ENCODE measurements around the gene TBC1D22A.
"Not testable (repeated sequence)": the region's sequence is repeated elsewhere in the genome, so short reads cannot be mapped to it uniquely, and the experiment has no call there.

The TBC1D22A gene

DNA sequence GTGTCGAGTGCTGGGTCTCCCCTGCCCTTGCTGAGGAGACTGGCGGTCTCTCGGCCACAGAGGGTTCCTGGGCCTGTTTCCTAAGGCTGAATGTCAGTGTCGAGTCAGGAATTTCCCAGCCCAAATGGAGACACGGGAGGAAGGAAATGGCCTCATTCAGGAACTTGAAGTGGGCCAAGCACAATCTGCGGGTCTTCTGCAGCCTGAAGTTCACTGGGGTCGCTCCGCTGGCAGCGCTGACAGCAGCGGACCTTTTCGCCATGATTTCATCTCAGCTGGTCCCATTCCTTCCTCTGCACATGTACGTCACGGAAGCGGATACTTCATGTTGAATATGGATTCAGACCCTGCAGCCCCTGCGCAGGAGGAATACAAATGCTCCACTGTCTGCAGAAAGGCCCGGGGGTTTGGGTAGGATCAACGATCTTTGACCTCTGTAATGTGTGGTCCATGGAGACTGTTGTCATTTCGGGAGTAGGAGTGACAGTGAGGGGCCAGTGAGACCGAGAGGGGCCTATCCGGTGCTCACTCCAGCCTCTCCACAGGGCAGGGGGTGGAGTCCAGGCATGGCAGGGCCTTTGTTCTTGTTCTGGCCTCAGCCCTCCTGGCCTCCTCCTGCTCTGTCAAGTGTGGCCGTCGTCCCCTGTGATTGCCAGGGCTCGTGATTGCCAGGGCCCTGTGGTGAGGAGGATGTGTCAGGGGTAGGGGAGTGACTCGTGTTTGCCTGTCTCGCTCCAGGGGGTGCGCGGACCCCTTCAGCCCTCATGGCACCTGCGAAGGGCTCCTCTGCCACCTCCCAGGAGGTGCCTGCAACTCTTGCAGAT lies 402.3 kb downstream of the TBC1D22A start:
- FAIRE-seq = no peak

GRCh38 chr22:47165338-47166032 lies 403.0 kb downstream of the TBC1D22A start:
- no peak for FAIRE-seq

DNA sequence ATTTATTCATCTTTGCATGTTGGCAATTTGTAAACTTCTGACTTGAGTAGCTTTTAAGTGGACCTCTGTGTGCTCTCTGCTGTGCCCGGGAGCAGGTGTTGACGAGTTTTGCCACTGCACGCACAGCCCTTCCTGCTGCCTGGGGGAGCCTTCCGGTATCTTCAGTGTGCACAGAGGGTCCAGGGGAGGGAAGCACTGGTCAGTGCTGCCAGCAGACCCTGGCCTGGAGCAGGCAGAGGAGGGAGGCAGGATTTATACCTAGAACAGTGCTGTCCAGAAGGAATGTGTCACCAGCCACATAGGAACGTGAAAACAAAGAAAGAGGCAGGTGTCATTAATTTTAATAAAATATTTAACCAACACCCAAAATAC lies 403.6 kb downstream of the TBC1D22A start:
- FAIRE-seq = no peak

GRCh38 chr22:47166446-47167016 lies 404.1 kb downstream of the TBC1D22A start:
- no peak for FAIRE-seq

GRCh38 chr22:47167056-47167455 lies 404.6 kb downstream of the TBC1D22A start:
- no peak for FAIRE-seq

- FAIRE-seq = not testable (repeated sequence)
Observed at GRCh38 chr22:47167921-47168320, 405.5 kb downstream of the TBC1D22A start.

DNA sequence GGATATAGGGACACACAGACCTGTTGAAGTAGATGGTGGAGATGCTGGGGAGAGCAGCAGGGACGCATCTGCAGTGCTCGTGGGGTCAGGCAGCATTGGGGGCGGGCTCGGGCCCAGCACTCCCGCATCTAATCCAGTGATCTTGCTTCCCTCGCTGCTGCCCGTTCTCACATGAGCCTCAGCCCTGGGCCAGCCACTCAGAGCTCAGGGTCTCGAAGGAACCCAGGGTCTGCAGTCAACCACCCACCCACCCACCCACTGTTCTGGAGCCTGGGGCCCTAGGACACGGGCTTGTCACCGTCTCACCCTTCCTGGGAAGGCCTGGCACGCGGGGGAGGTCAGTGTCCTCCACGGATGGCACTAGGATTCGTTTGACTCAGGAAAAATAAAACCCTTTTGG lies 406.0 kb downstream of the TBC1D22A start:
- FAIRE-seq = no peak

GRCh38 chr22:47168900-47169800 lies 406.7 kb downstream of the TBC1D22A start:
- no peak for FAIRE-seq

- no peak for FAIRE-seq
Observed at GRCh38 chr22:47169801-47170140, 407.3 kb downstream of the TBC1D22A start.

DNA sequence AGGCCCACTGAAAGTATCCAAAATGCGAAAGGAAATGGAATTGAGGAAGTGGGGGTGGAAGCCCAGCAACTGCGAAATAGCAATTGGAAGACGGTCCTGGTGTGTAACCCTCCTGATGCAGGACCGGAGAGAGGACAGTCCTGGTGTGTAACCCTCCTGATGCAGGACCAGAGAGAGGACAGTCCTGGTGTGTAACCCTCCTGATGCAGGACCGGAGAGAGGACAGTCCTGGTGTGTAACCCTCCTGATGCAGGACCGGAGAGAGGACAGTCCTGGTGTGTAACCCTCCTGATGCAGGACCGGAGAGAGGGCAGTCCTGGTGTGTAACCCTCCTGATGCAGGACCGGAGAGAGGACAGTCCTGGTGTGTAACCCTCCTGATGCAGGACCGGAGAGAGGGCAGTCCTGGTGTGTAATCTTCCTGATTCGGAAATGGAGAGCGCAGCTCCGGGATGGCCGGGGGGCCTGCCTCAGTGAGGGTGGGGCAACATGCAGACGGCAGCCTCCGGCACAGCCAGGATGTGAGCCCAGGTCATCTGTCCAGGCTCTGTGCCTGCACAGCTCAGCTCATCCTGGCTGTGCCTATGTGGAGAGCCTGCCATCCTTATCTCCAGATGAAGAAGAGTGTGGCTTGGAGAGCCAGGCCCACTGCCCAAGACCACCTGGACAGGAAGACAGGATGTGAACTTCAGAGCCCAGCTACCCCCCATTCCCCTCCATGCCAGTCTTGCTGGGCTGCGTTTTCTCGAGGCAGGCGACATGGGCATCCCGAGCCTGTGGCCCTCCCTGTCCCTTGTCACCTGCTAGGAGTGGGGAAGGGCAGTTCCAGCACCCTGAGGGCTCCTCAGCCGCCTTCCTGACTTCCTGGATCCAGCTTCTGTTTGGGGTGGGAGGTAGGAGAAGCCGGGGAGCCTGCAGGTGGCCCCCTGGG lies 408.3 kb downstream of the TBC1D22A start:
- not testable (repeated sequence) for FAIRE-seq

DNA sequence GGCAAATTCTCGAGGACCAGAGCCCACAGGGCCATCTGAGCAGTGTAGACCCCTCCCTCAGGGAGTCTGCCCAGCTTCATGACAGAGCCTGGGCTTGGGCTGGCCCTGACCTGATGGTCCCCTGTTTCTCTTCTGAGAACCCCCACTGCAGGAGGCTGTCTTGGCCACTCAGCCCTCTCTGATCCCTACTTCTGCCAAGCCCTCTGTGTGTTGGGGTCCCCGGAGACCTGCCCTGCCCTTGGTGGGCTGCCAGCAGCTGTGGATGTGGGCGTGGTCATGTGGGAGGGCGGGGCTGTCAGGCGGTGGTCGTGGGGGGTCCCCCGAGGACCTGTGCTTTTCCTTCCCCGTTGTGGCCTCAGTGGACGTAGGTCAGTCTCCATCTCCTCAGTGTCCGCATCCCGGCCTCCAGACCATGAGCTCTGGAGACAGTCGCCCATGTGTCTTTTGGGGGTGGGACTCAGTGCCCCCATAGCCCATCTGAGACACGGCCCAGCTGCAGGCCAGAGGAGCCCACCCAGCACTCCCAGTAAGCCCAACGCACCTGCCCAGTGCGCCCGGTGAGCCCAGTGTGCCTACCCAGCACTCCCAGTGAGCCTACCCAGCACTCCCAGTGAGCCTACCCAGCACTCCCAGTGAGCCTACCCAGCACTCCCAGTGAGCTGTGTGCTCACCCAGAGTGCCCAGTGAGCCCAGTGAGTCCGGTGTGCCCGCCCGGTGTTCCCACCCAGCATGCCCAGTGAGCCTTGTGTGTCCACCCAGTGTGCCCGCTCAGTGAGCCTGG lies 409.2 kb downstream of the TBC1D22A start:
- no peak for FAIRE-seq

DNA sequence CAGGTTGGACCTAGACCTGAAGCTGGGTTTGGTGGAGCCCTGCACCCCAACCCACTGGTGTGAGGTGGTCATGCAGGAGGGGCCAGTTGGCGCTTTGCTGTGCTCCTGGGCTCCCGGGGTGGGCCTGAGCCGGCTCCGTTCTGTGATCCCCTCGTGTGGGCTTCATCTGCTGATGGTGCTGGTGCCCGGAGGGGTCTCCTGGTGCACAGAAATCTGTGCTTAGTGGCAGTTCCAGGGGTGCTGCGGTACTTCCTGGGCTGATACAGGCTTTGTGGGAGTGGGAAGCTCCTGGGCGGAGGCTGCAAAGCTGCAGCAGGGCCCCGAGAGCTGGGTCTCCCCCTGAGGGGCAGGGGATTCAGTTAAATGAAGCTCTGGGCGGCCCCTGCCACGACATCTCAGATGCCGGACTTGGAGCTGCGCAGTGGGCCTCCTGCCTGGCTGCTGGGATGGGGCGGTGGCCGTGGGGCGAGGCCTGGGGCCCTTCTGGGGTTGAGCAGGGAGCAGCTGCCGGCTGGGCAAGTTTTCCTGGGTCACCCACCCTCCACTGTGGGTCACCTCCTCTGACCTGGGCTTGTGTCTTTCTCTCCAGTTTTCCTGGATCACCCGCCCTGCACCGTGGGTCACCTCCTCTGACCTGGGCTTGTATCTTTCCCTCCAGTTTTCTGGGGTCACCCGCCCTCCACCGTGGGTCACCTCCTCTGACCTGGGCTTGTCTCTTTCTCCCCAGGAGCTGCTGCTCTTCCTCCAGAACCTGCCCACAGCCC lies 410.5 kb downstream of the TBC1D22A start:
- no peak for FAIRE-seq

- FAIRE-seq = no peak
Observed at GRCh38 chr22:47173535-47174021, 411.1 kb downstream of the TBC1D22A start.

DNA sequence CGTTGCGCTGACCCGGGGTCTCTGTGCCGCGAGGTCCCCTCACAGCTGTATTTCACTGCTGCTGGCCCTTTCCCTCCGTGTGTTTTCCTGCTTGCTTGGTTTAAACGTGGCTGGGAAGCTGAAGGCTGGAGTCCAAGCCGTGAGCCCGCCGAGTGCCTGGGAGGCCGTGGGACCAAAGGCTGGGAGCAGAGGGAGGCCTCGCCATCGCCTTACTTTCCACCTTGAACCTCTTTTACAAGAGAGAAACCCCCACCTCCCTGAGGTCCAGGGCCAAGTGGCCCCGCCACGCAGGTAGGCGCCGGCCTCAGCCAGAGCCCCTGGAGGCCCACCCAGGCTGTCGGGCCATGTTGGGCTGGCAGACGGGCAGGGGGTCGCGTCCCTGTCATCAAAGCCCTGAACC lies 411.6 kb downstream of the TBC1D22A start:
- no peak for FAIRE-seq

DNA sequence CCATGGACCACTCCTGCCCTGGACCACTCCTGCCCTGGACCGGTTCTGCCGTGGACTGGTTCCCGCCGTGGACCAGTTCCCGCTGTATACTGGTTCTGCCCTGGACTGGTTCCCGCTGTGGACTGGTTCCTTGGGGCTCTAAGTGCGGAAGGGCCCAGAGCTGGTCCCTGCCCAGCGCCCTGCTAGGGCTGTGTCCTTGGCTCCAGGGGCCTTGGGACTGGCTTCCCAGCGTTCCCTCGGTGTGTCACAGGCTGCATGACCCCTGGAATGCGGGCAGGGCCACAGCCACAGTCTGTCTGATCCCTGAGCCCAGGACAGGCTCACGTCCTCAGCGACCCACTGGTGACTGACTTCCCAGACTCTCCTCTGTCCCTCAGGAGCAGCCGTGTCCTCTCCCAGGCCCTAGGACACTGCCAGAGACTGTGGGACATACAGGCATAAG lies 412.2 kb downstream of the TBC1D22A start:
- FAIRE-seq = no peak

- FAIRE-seq = no peak
Observed at GRCh38 chr22:47175151-47176025, 412.9 kb downstream of the TBC1D22A start.

GRCh38 chr22:47176026-47176389 lies 413.6 kb downstream of the TBC1D22A start:
- no peak for FAIRE-seq

DNA sequence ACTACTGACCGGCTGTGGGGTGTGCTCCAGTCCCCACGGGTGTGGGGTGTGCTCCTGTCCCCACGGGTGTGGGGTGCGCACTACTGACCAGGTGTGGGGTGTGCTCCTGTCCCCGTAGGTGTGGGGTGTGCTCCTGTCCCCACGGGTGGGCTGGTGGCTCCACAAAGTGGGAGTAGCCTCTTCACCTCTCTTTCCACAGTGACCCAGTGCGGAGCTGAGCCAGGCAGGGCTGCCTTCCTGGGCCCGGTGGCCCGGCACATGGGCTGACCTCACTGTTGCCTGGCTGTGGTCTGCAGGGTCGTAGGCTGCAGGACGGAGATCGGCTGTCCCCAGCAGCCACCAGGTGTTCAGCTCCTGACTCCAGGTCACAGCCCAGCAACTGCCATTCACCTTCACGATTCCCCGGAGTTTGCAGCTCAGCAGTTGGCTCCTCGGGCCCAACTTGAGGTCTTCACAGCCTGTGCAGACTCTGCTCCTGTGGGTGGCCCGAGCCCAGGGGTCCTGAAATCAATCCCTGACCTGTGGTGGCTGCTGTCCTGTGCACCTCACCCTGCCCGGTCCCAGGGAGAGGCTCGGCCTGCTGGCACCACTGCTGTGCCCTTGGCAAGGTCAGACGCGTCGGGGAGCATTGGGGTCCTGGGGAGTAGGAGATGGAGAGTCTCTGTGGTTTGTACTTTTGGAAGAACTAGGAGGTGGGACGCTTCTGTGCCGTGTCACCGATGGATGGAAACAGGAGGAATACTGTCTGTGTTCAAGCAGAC lies 414.3 kb downstream of the TBC1D22A start:
- FAIRE-seq = no peak

Data from A204.1 (cell line).